HepG2 (cell line): Measurements from ENCODE around the gene C1QTNF6. TPM values are rescaled to one million over a fixed set of nuclear protein-coding genes. Genes with fewer than 3 reads are reported as not detected.

Source experiments
- ATAC-seq: fragments of 200-7000 bp; cut with Tn5 transposase; 3 replicates; pipeline ENCODE4 v1.9.1; 2020; ENCODE audit warnings: mild to moderate bottlenecking, moderate library complexity
- BruUV-seq: library from RNA; stranded (reverse); fragments of 400-500 nt; replicated peaks from 2 replicates; lab custom pipeline; 2021; lab: Mats Ljungman, UMichigan
- CTCF ChIA-PET: fragments of 300-600 bp; formaldehyde crosslinking; extraction: SDS; loops from one replicate; lab custom pipeline; 2021; ENCODE audit warnings: low total read pairs, inconsistent platforms, low intra/inter-chr PET ratio; lab: Yijun Ruan, JAX
- POLR2A ChIA-PET: fragments of 350-600 bp; sonication (Branson Sonifier 250); formaldehyde crosslinking; loops from one replicate; lab custom pipeline; 2020; ENCODE audit warnings: antibody characterized with exemption, inconsistent platforms; lab: Yijun Ruan, JAX
- DNase-seq: peaks from one replicate; pipeline ENCODE4 v3.0.0-alpha.2; 2015; ENCODE audit warnings: low spot score
- FAIRE-seq: peaks from 3 replicates; lab custom pipeline; 2011; peaks lifted over from hg19 to GRCh38; lab: Jason Lieb, UNC
- H2AFZ ChIP-seq: one replicate; pipeline ENCODE4 v1.6.1; 2011; ENCODE audit warnings: low read length, inconsistent platforms
- H3K27ac ChIP-seq: fragments of 300-600 bp; 3 replicates; pipeline ENCODE4 v1.8.0; 2011; ENCODE audit warnings: mixed run types, mild to moderate bottlenecking, mixed read lengths, low read length, inconsistent platforms; ENCODE audit not compliant: insufficient read depth; ENCODE audit errors: extremely low read length
- H3K27me3 ChIP-seq, 2 experiments: fragments of 200-600 bp in 1 of 2; 2 replicates in 1 of 2; 3 replicates in 1 of 2; pipeline versions ENCODE4 v1.6.0 to v1.8.0; 2011; ENCODE audit warnings: low read length in 2 of 2, mild to moderate bottlenecking in 2 of 2, moderate library complexity in 2 of 2, inconsistent platforms in 1 of 2; ENCODE audit not compliant: insufficient read depth in 2 of 2, control insufficient read depth in 1 of 2
- H3K36me3 ChIP-seq, 2 experiments: fragments of 200-600 bp in 1 of 2; replicated peaks in 1 of 2; 2 replicates in 1 of 2; 3 replicates in 1 of 2; pipeline versions ENCODE4 v1.5.1 to v1.8.0; 2011; ENCODE audit warnings: low read length in 2 of 2, inconsistent platforms in 1 of 2; ENCODE audit not compliant: insufficient read depth in 2 of 2, control insufficient read depth in 1 of 2
- H3K4me1 ChIP-seq: 2 replicates; pipeline ENCODE4 v1.5.1; 2012; ENCODE audit warnings: low read length, inconsistent platforms; ENCODE audit not compliant: insufficient read depth
- H3K4me2 ChIP-seq: 2 replicates; pipeline ENCODE4 v1.6.0; 2011; ENCODE audit warnings: low read depth, low read length, inconsistent platforms
- H3K4me3 ChIP-seq, 3 experiments: fragments of 200-600 bp in 1 of 3; sonication (generic), shearing (Covaris generic) in 1 of 3; replicated peaks in 1 of 3; 2 replicates each; pipeline ENCODE4 v1.5.1; 2011 to 2016; ENCODE audit warnings: low read length in 3 of 3, inconsistent platforms in 2 of 3, low read depth in 2 of 3, mild to moderate bottlenecking in 2 of 3, control low read depth in 1 of 3, mixed read lengths in 1 of 3; ENCODE audit not compliant: insufficient read depth in 1 of 3
- H3K79me2 ChIP-seq: one replicate; pipeline ENCODE4 v1.6.1; 2011; ENCODE audit warnings: low read length, inconsistent platforms; ENCODE audit not compliant: insufficient read depth
- H3K9ac ChIP-seq: 2 replicates; pipeline ENCODE4 v1.6.0; 2011; ENCODE audit warnings: mild to moderate bottlenecking, low read depth, low read length, inconsistent platforms; ENCODE audit not compliant: insufficient read depth
- H3K9me3 ChIP-seq: 2 replicates; pipeline ENCODE4 v1.5.1; 2012; ENCODE audit warnings: mild to moderate bottlenecking, low read length
- H4K20me1 ChIP-seq: 2 replicates; pipeline ENCODE4 v1.6.0; 2011; ENCODE audit warnings: inconsistent platforms, mild to moderate bottlenecking, low read length, moderate library complexity; ENCODE audit not compliant: insufficient read depth
- ELF4 ChIP-seq: sonication (generic); formaldehyde crosslinking; IDR thresholded peaks from 2 replicates; pipeline ENCODE4 v1.5.0; 2020; ENCODE audit warnings: missing genetic modification reagents, mild to moderate bottlenecking, moderate library complexity, borderline replicate concordance
- KDM5A ChIP-seq: fragments of 200-600 bp; sonication (generic); IDR thresholded peaks from 2 replicates; pipeline ENCODE4 v1.7.0; 2018; ENCODE audit warnings: antibody characterized with exemption, mild to moderate bottlenecking, low read length, borderline replicate concordance
- KMT2B ChIP-seq: IDR thresholded peaks from 2 replicates; pipeline ENCODE4 v1.6.1; 2016; ENCODE audit warnings: missing genetic modification reagents, missing compliant biosample characterization
- MIER3 ChIP-seq: IDR thresholded peaks from 2 replicates; pipeline ENCODE4 v1.6.1; 2016; ENCODE audit warnings: missing compliant biosample characterization, borderline replicate concordance
- NFYB ChIP-seq: sonication (generic); formaldehyde crosslinking; IDR thresholded peaks from 2 replicates; pipeline ENCODE4 v1.4.0; 2020; ENCODE audit warnings: missing genetic modification reagents
- PAXIP1 ChIP-seq: sonication (generic); formaldehyde crosslinking; conservative IDR thresholded peaks from 2 replicates; pipeline ENCODE4 v1.4.0; 2020; ENCODE audit warnings: mild to moderate bottlenecking, missing genetic modification reagents, moderate library complexity
- POLR2AphosphoS5 ChIP-seq: IDR thresholded peaks from 2 replicates; pipeline ENCODE4 v1.6.1; 2012; ENCODE audit warnings: low read depth, low read length
- RBFOX2 ChIP-seq: fragments of 200-400 bp; formaldehyde crosslinking; IDR thresholded peaks from 2 replicates; pipeline ENCODE4 v1.6.1; 2017; ENCODE audit warnings: low read depth, mild to moderate bottlenecking, low read length
- TEAD3 ChIP-seq: optimal IDR thresholded peaks from 2 replicates; pipeline ENCODE3; 2016; ENCODE audit warnings: borderline replicate concordance
- THAP7 ChIP-seq: sonication (generic); formaldehyde crosslinking; IDR thresholded peaks from 2 replicates; pipeline ENCODE4 v1.8.1; 2023; ENCODE audit warnings: mild to moderate bottlenecking, missing genetic modification reagents
- TMF1 ChIP-seq: sonication (generic); formaldehyde crosslinking; IDR thresholded peaks from 2 replicates; pipeline ENCODE4 v1.8.1; 2022; ENCODE audit warnings: low read depth, missing genetic modification reagents
- ZNF354B ChIP-seq: sonication (generic); formaldehyde crosslinking; IDR thresholded peaks from 2 replicates; pipeline ENCODE4 v1.8.0; 2022; ENCODE audit warnings: mild to moderate bottlenecking, missing genetic modification reagents
- ZNF790 ChIP-seq: sonication (generic); formaldehyde crosslinking; IDR thresholded peaks from 2 replicates; pipeline ENCODE4 v1.8.0; 2022; ENCODE audit warnings: missing genetic modification reagents, mild to moderate bottlenecking, borderline replicate concordance
- ZZZ3 ChIP-seq: sonication (generic); formaldehyde crosslinking; IDR thresholded peaks from 2 replicates; pipeline ENCODE4 v1.4.0; 2020; ENCODE audit warnings: missing genetic modification reagents, mild to moderate bottlenecking, borderline replicate concordance
- WGBS: methylation state at CpG from one replicate; pipeline ENCODE4 v1.1.6; 2017; ENCODE audit warnings: low lambda C conversion rate; 5-methylcytosine and 5-hydroxymethylcytosine counted together
- in situ Hi-C: cut with HindIII; loops from 2 replicates; pipeline ENCODE4 v1.10.0; 2017; ENCODE audit warnings: low pct_unique_long_range_greater_than_20kb; ENCODE audit not compliant: extremely low pct_ligation_motif_present
- intact Hi-C: fragments of 100-400 bp; cut with micrococcal nuclease; formaldehyde crosslinking; loops from one replicate; pipeline ENCODE4 v1.10.0; 2022; ENCODE audit not compliant: unreplicated experiment
- polyA plus RNA-seq, 8 experiments: library from polyadenylated mRNA; depleted of rRNA in 3 of 8; stranded (reverse) in 7 of 8; unstranded in 1 of 8; fragments of >200 nt; fragmentation: Illumina TruSeq in 4 of 8; extraction: Trizol in 4 of 8; gene quantifications; 2 replicates each; pipeline versions ENCODE4 v1.2.1 to v1.2.3, GENCODE V29; 2011 to 2016; ENCODE audit warnings: low read depth in 4 of 8, missing spikeins in 1 of 8, mixed read lengths in 1 of 8; ENCODE audit not compliant: insufficient read depth in 1 of 8
- total RNA-seq, 5 experiments: library from RNA; depleted of rRNA; stranded (reverse); fragments of >200 nt; fragmentation: Illumina TruSeq; extraction: Trizol; gene quantifications; 2 replicates each; pipeline ENCODE4 v1.2.3, GENCODE V29; 2016; ENCODE audit warnings: low read depth in 1 of 5
- TF ChIP-seq, protein P1 (sequence below): sonication (generic); formaldehyde crosslinking; IDR thresholded peaks from 2 replicates; pipeline ENCODE4 v1.4.0; 2020; ENCODE audit warnings: missing genetic modification reagents
- TF ChIP-seq, protein P2 (sequence below): sonication (generic); formaldehyde crosslinking; IDR thresholded peaks from 2 replicates; pipeline ENCODE4 v1.8.0; 2022; ENCODE audit warnings: missing genetic modification reagents, mild to moderate bottlenecking, inconsistent platforms, borderline replicate concordance

C1QTNF6 gene
- total and polyA plus RNA-seq, 2 of the 13 experiments (the other 11 are each of a cell fraction or from before 2014, with no cell fraction given), result 2.7 to 6.9 TPM

DNA sequence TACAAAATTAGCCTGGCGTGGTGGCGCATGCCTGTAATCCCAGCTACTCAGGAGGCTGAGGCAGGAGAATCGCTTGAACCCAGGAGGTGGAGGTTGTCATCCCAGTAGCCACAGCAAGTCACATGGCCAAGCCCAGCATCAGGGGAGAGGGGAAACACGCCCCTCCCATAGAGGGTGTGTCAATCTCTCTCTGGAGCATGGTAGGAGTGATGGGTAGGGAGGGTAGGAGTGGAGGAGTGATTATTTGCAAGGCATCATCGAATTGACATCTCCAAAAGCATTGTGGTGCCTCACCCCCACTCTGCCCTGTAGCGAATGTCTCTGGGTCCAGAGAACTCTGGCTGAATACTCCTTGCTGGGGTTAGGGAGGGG lies 30.3 kb upstream of the C1QTNF6 start:
- Histone ChIP-seq H3K36me3 (no peaks in the 10 kb centered on the region), H3K4me1 (no peaks in the 10 kb centered on the region), H3K9me3 (no peaks in the 10 kb centered on the region), H2AFZ (no peak overlapping the region), H3K4me2 (no peak overlapping the region), H3K79me2 (no peaks in the 10 kb centered on the region), H4K20me1 (no peaks in the 10 kb centered on the region), H3K27ac (no peak overlapping the region), H3K9ac (no peak overlapping the region), H3K27me3 (peaks cover 0 to 24% of the 10 kb centered on the region in 2 experiments; a peak in 3 of 5 replicates), H3K4me3 (no peak overlapping the region)
- CTCF ChIA-PET, result no interaction called here
- POLR2A ChIA-PET, result no interaction called here
- ATAC-seq (no peak), FAIRE-seq (no peak), DNase-seq (no peak)
- WGBS, result 52% methylated on average over 6 of the region's 6 CpGs
- BruUV-seq, result no TSS peak
- intact Hi-C loops (no loop called here), in situ Hi-C loops (no loop called here)
- no peak for TF ChIP-seq NFYB (CRISPR knock-in tag)
- TF ChIP-seq, protein P1, sequence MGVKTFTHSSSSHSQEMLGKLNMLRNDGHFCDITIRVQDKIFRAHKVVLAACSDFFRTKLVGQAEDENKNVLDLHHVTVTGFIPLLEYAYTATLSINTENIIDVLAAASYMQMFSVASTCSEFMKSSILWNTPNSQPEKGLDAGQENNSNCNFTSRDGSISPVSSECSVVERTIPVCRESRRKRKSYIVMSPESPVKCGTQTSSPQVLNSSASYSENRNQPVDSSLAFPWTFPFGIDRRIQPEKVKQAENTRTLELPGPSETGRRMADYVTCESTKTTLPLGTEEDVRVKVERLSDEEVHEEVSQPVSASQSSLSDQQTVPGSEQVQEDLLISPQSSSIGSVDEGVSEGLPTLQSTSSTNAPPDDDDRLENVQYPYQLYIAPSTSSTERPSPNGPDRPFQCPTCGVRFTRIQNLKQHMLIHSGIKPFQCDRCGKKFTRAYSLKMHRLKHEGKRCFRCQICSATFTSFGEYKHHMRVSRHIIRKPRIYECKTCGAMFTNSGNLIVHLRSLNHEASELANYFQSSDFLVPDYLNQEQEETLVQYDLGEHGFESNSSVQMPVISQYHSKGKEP, result no peak
- TF ChIP-seq KMT2B, result no peak
- TF ChIP-seq POLR2AphosphoS5, result no peak
- no peak for TF ChIP-seq ZZZ3 (CRISPR knock-in tag)
- no peak for TF ChIP-seq THAP7 (CRISPR knock-in tag)
- no peak for TF ChIP-seq ZNF354B (CRISPR knock-in tag)
- no peak for TF ChIP-seq MIER3
- TF ChIP-seq TMF1, result no peak
- no peak for TF ChIP-seq PAXIP1 (CRISPR knock-in tag)
- TF ChIP-seq ZNF790 (CRISPR knock-in tag), result no peak
- no peak for TF ChIP-seq TEAD3 (CRISPR knock-in tag)
- TF ChIP-seq, protein P2, sequence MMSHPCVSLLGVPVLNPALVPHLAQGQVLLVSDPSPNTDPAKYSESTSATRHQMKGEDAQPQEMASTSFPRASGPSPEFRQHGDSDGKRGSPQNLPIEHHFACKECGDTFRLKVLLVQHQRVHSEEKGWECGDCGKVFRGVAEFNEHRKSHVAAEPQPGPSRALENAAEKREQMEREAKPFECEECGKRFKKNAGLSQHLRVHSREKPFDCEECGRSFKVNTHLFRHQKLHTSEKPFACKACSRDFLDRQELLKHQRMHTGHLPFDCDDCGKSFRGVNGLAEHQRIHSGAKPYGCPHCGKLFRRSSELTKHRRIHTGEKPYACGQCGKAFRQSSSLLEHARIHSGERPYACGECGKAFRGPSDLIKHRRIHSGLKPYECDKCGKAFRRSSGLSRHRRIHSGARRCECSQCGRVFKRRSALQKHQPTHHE (CRISPR knock-in tag), result no peak
- no peak for TF ChIP-seq ELF4 (CRISPR knock-in tag)
- TF ChIP-seq KDM5A, result no peak
- no peak for TF ChIP-seq RBFOX2
